ENCODE data around the gene RDX.
A peak's percentile ranks its signal among the peaks of the same experiment; 100 is the strongest.
"Not testable (repeated sequence)": the region's sequence is repeated elsewhere in the genome, so short reads cannot be mapped to it uniquely, and the experiment has no call there.

Gene RDX

DNA sequence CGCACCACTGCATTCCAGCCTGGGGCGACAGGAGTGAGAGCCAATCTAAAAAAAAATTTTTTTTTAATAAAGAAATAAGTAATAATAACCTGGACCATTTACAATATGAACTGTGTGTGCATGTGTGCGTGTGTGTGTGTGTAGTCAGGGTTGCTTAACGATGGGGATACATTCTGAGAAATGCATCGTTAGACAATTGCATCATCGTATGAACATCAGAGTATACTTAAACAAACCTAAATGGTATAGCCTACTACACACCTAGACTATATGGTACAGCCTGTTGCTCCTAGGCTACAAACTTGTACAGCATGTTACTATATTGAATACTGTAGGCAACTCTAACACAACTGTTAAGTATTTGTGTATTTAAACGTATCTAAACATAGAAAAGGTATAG is 26.4 kb downstream of the RDX start:
- DNase-seq: no peak

DNA sequence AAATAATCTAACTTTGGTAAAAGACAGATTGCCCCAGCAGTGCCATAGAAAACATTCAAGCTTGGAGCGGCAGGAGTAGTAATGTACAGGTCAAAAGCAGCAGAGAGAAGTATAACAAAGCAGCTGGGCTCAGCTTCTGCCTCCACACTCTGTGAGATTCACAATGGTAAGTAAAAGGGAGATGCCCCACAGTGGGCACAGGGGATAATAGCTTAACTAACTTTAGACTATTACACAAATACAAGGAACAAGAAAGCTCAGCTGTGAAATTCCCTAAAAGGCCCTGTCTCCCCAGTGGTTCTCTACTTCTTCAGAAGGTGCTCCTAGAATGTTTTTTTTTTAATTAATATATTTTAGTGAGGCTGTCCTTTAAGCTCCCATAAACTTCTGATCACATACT is 28.0 kb downstream of the RDX start:
- peak; percentile 43 to 53 (median 50) for DNase-seq

DNA sequence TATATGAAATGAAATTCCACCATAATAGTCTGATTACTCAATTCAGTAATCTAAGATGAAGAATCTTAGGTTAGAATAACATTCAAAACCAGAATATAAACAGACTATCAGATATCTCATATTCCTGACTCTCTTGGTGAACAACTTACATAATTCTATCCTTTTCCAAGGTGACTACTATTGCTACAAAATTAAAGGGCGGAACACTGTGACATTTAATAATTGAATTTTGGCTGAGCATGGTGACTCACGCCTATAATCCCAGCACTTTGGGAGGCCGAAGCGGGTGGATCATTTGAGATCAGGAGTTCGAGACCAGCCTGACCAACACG is 34.4 kb downstream of the RDX start:
- DNase-seq: no peak

- no peak for DNase-seq
Observed at GRCh38 chr11:110261195-110262071, 35.0 kb downstream of the RDX start.

GRCh38 chr11:110253525-110253924 is 42.9 kb downstream of the RDX start:
- no peak for DNase-seq

- no peak for DNase-seq
Observed at GRCh38 chr11:110251836-110252235, 44.6 kb downstream of the RDX start.

- no peak for DNase-seq
Observed at GRCh38 chr11:110250168-110250567, 46.2 kb downstream of the RDX start.

DNA sequence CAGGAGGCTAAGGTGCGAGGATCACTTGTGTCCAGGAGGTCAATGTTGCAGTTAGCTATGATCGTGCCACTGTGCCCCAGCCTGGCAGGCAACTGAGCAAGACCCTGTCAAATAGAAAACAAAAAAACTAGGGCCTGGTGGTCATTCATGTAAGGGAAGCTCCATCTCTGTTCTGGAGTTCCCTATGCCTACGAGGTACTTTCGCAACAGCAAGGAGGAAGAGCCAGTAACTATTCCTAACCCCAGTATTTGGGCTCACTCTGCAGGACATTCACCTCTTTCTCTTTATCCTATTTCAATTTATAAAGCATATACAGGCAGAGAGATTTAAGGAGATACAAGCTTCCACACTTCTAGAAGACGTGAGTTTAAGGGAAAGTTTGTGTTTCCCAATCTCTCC is 46.6 kb downstream of the RDX start:
- DNase-seq: peak; percentile 40 to 51 (median 41)

DNA sequence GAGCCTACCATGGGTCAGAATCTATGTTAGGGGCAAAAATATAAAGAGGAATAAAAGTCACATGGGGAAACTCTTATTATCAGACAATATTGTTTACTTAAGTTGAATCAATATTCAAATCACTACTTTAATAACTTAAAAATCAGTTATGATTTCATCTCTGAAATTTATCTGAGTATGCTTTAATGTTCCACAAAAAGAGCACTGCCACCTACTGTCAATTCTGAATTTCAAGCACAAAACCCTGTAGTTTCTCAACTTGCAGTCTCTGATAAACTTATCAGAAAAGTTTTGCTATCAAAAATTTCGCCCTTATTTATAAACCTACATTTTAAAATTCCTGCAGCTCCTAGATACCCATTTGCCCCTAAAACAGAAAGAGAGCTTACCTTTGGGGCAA is 47.3 kb downstream of the RDX start:
- no peak for DNase-seq

DNA sequence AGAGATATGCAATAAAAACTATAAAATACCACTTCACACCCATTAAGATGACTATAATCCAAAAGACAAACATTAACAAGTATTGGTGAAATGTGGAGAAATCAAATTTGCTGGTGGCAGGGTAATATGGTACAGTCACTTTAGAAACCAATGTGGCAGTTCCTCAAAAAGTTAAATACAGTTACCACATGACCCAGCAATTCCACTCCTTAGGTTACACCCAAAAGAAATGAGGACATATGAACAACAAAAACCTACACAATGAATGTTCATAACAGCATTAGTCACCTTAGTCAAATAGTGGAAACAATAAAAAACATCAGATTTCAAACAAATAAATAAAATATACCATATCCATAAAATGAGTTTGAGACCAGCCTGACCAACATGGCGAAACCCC is 52.6 kb downstream of the RDX start:
- DNase-seq: peak; percentile 22 to 52 (median 47)

DNA sequence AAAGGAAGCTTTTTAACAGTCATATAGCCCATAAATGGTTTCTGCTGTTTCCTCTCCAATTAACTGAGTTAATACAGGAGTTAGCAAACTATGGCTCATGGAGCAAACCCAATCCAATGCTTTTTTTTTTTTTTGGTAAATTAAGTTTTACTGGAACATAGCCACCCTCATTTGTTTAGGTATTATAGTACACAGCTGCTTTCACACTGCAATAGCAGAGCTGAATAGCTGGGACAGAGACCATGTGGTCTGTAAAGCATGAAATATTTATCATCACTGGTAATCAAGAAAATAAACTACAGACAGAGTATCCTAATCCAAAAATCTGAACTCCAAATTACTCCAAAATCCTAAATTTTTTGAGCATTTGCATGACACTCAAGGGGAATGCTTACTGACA is 53.7 kb downstream of the RDX start:
- no peak for DNase-seq

- DNase-seq: no peak
Observed at GRCh38 chr11:110242188-110242587, 54.2 kb downstream of the RDX start.

DNA sequence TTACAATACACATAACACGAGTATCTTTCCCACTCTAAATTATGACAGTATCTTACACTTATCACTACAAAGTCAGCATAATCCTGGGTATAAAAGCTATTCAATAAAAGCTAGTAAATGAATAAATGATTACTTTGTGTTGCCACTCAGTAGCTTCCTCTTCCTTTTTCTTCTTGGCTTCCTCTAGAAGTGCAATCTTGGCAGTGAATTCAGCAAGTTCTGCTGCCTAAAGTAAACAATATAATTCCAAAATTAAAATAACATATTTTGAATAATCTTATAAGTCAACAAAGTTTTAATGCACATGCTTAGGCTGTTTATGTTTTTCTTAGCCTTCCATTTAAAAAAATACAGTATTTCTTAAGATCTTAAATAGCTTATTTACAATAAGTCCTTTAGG is 60.4 kb downstream of the RDX start:
- DNase-seq: peak in 1 of 3 donors; percentile 17

- DNase-seq: no peak
Observed at GRCh38 chr11:110230377-110230776, 66.0 kb downstream of the RDX start.

DNA sequence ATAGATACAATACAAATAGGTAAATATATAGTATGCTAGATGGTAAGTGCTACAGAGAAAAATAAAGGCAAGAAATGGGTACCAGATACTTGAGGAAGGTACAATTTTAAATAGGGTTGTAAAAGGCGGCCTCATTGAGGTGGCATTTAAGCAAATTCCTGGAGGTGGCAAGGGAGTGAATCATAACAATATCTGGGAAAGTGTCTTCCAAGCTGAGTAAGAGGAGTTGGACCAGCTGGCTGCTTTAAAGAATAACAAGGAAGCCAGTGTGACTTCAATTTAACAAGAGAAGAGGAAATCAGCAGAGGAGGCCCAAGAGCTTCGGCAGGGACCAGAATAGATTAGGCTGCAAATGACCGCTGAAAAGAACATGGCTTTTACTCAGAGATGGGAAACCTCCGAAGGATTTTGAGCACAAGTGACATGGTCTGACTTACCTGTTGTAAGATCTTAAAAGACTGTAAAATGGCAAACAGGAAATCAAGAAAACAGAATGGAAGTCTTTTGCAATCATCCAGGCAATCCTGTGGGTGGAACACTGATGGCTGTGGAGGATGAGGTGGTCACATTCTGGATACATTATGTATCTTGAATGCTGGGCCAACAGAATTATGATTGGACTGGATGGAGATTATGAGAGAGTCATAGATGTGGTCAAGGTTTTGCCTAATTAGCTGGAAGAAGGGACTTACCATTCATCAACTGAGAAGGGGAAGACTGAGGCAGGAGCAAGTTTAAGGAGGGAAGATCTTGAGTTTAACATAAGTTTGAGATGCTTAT is 77.2 kb downstream of the RDX start:
- DNase-seq: no peak

- DNase-seq: no peak
Observed at GRCh38 chr11:110217936-110218335, 78.5 kb downstream of the RDX start.

DNA sequence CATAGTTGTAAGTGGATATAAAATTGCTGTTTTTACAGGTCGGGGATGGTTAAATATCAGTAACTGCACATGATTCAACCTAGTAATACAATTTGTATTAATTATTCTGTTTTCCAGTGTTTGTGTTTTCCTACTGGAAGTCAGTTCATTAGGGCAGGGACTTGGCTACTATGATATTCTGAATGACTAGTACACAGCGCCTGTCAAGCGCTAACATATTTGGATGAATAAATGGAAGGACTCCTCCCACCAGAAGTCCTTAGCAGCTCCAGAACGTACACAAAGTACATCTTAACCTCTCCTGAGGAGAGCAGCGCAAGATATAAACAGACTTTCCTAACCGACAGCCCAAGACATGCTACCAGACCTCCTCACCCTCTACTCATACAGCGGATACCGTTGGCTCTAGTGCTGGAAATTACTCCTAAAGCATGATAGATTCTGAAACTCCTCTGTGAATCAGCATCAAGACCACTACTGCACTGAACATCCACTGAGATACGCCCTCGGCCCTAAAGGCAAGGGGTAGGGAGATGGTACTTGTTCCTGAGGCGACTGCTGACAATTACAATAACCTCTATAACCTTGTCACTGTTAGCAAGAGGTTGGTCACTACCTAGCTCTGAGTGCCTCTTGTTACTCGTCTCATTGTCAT is 79.1 kb downstream of the RDX start:
- no peak for DNase-seq

- DNase-seq: not testable (repeated sequence)
Observed at GRCh38 chr11:110209313-110209694, 87.1 kb downstream of the RDX start.

GRCh38 chr11:110208678-110209312 is 87.6 kb downstream of the RDX start:
- DNase-seq: peak; percentile 33 to 61 (median 44)

GRCh38 chr11:110207123-110207522 is 89.3 kb downstream of the RDX start:
- DNase-seq: no peak

- DNase-seq: no peak
Observed at GRCh38 chr11:110200836-110201235, 95.6 kb downstream of the RDX start.

GRCh38 chr11:110200241-110200640 is 96.2 kb downstream of the RDX start:
- DNase-seq: no peak
